ENCODE data around the gene KIF13A. TPM values are rescaled to one million over a fixed set of nuclear protein-coding genes. Genes with fewer than 3 reads are reported as not detected.

KIF13A gene
- total RNA-seq, 1 experiment from 2014 or later = 49.3 TPM

- POLR2A ChIA-PET = interaction anchor here (0.8 kb wide), 1 partner anchor 212 kb away, joined by 3 read pairs; no protein-coding TSS in a partner anchor
- intact Hi-C loops (cut with micrococcal nuclease; ENCODE audit: unreplicated experiment) (no loop called here), in situ Hi-C loops (cut with HindIII; ENCODE audit: low pct_unique_long_range_greater_than_20kb, low sequenced_read_pairs) (no loop called here)
- Histone ChIP-seq H3K36me3 (ENCODE audit: control insufficient read depth, insufficient read depth, low read length) (no peaks in the 10 kb centered on the region), H3K27me3 (ENCODE audit: control insufficient read depth, insufficient read depth, low read length) (no peaks in the 10 kb centered on the region), H3K27ac (ENCODE audit: low read length) (no peak overlapping the region), H3K9me3 (ENCODE audit: control insufficient read depth, insufficient read depth, low read depth, low read length) (no peaks in the 10 kb centered on the region), H3K4me1 (ENCODE audit: control insufficient read depth, insufficient read depth, low read length) (peaks cover 9% of the 10 kb centered on the region; the same call in 1 of the 2 replicates), H3K4me3 (ENCODE audit: low read depth in 2 of 2, low read length in 2 of 2) (no peak overlapping the region)
- BruUV-seq (replicated peaks) = no TSS peak
- no peak for DNase-seq (ENCODE audit: low read depth, low spot score)
- CTCF ChIA-PET = no interaction called here
- TF ChIP-seq REST (IDR thresholded peaks at IDR 0.05; ENCODE audit: insufficient read depth in 1 of 2, low read depth in 2 of 2, low read length in 1 of 2) (no peak), TCF7L2 (IDR thresholded peaks at IDR 0.05; ENCODE audit: low read depth, low read length) (no peak), POLR2AphosphoS5 (IDR thresholded peaks at IDR 0.05; ENCODE audit: low read depth, low read length) (no peak), CTCF (IDR thresholded peaks at IDR 0.05) (no peak), SIN3A (IDR thresholded peaks at IDR 0.05; ENCODE audit: borderline replicate concordance, insufficient read depth, low read depth, low read length) (no peak)
- no peak for ATAC-seq
Observed at GRCh38 chr6:17957904-17958620, 29.4 kb downstream of the KIF13A start.

GRCh38 chr6:17957498-17957897, 29.9 kb downstream of the KIF13A start:
- ChIA-PET POLR2A (no interaction called here), CTCF (no interaction called here)
- DNase-seq (ENCODE audit: low read depth, low spot score) (no peak), ATAC-seq (no peak)
- H3K27ac ChIP-seq (ENCODE audit: low read length) = no peak overlapping the region
- peaks cover 9% of the 10 kb centered on the region; the same call in 1 of the 2 replicates for H3K4me1 ChIP-seq (ENCODE audit: control insufficient read depth, insufficient read depth, low read length)
- no peak overlapping the region for H3K4me3 ChIP-seq (ENCODE audit: low read depth in 2 of 2, low read length in 2 of 2)
- in situ Hi-C loops (cut with HindIII; ENCODE audit: low pct_unique_long_range_greater_than_20kb, low sequenced_read_pairs) (no loop called here), intact Hi-C loops (cut with micrococcal nuclease; ENCODE audit: unreplicated experiment) (no loop called here)
- TF ChIP-seq POLR2AphosphoS5 (IDR thresholded peaks at IDR 0.05; ENCODE audit: low read depth, low read length) = no peak
- no peak for TF ChIP-seq TCF7L2 (IDR thresholded peaks at IDR 0.05; ENCODE audit: low read depth, low read length)
- TF ChIP-seq SIN3A (IDR thresholded peaks at IDR 0.05; ENCODE audit: borderline replicate concordance, insufficient read depth, low read depth, low read length) = no peak
- TF ChIP-seq REST (IDR thresholded peaks at IDR 0.05; ENCODE audit: insufficient read depth in 1 of 2, low read depth in 2 of 2, low read length in 1 of 2) = no peak
- TF ChIP-seq CTCF (IDR thresholded peaks at IDR 0.05) = no peak
- no peaks in the 10 kb centered on the region for H3K27me3 ChIP-seq (ENCODE audit: control insufficient read depth, insufficient read depth, low read length)
- H3K9me3 ChIP-seq (ENCODE audit: control insufficient read depth, insufficient read depth, low read depth, low read length) = no peaks in the 10 kb centered on the region
- BruUV-seq (replicated peaks) = no TSS peak
- H3K36me3 ChIP-seq (ENCODE audit: control insufficient read depth, insufficient read depth, low read length) = no peaks in the 10 kb centered on the region

Measured in Panc1 (cell line).